K562 (cell line): Measurements from ENCODE around the gene GALNT16. TPM values are rescaled to one million over a fixed set of nuclear protein-coding genes. Genes with fewer than 3 reads are reported as not detected.

Experiments
- BRF1 ChIP-seq: IDR thresholded peaks from 3 replicates; pipeline ENCODE4 v1.6.1; 2011; ENCODE audit warnings: borderline replicate concordance, mild to moderate bottlenecking; ENCODE audit not compliant: insufficient read length; ENCODE audit errors: extremely low read depth
- C11orf30 ChIP-seq: fragments of 450-650 bp; IDR thresholded peaks from 2 replicates; pipeline ENCODE4 v1.6.1; 2016; ENCODE audit warnings: low read depth, mild to moderate bottlenecking
- CC2D1A ChIP-seq: fragments of 450-650 bp; IDR thresholded peaks from 2 replicates; pipeline ENCODE4 v1.6.1; 2017; ENCODE audit warnings: mild to moderate bottlenecking
- FOXP1 ChIP-seq: sonication (generic); formaldehyde crosslinking; IDR thresholded peaks from 2 replicates; pipeline ENCODE4 v1.8.0; 2022; ENCODE audit warnings: mild to moderate bottlenecking, missing genetic modification reagents
- GATAD2A ChIP-seq: fragments of 450-650 bp; IDR thresholded peaks from 2 replicates; pipeline ENCODE4 v1.6.1; 2017
- HNRNPUL1 ChIP-seq: fragments of 200-400 bp; formaldehyde crosslinking; IDR thresholded peaks from 2 replicates; pipeline ENCODE4 v1.6.1; 2017; ENCODE audit warnings: low read length
- JUND ChIP-seq, 2 experiments: IDR thresholded peaks; 2 replicates in 1 of 2; 3 replicates in 1 of 2; pipeline ENCODE4 v1.6.1; 2011; ENCODE audit warnings: borderline replicate concordance in 2 of 2, low read depth in 2 of 2, low read length in 2 of 2, improper control_type of control experiment in 1 of 2, missing biosample characterization in 1 of 2, missing genetic modification characterization in 1 of 2, missing genetic modification reagents in 1 of 2
- NCOA1 ChIP-seq: fragments of 450-650 bp; IDR thresholded peaks from 2 replicates; pipeline ENCODE4 v1.6.1; 2016; ENCODE audit warnings: low read depth
- NFXL1 ChIP-seq: fragments of 450-650 bp; formaldehyde crosslinking; IDR thresholded peaks from 2 replicates; pipeline ENCODE4 v1.4.0; 2021; ENCODE audit warnings: mild to moderate bottlenecking
- PHF20 ChIP-seq: fragments of 450-650 bp; IDR thresholded peaks from 2 replicates; pipeline ENCODE4 v1.6.1; 2018; ENCODE audit not compliant: partially characterized antibody
- SAP30 ChIP-seq: fragments of 200-600 bp; sonication (generic); IDR thresholded peaks from 2 replicates; pipeline ENCODE4 v1.6.1; 2012; ENCODE audit warnings: borderline replicate concordance, low read depth, mild to moderate bottlenecking, moderate library complexity, low read length, control low read depth, inconsistent platforms; ENCODE audit not compliant: insufficient read depth, poor library complexity, severe bottlenecking
- TCFL5 ChIP-seq: fragments of 250-450 bp; sonication (Bioruptor Pico); conservative IDR thresholded peaks from 2 replicates; pipeline ENCODE4 v1.6.1; 2021; ENCODE audit warnings: mild to moderate bottlenecking, moderate library complexity, matching md5 sums
- ZBTB17 ChIP-seq: fragments of 450-650 bp; formaldehyde crosslinking; IDR thresholded peaks from 2 replicates; pipeline ENCODE4 v1.4.0; 2020; ENCODE audit warnings: mild to moderate bottlenecking
- ZNF12 ChIP-seq: sonication (generic); formaldehyde crosslinking; IDR thresholded peaks from 2 replicates; pipeline ENCODE4 v1.4.0; 2020; ENCODE audit warnings: mild to moderate bottlenecking, missing genetic modification reagents
- ZNF124 ChIP-seq: sonication (generic); formaldehyde crosslinking; IDR thresholded peaks from 2 replicates; pipeline ENCODE4 v1.8.1; 2022; ENCODE audit warnings: missing genetic modification reagents
- polyA plus RNA-seq, 8 experiments: library from polyadenylated mRNA; depleted of rRNA in 4 of 8; stranded (reverse) in 5 of 8; unstranded in 3 of 8; fragments of >200 nt; fragmentation: Nextera tagmentation in 2 of 8; fragmentation: Illumina TruSeq in 1 of 8; extraction: Ambion mirVana in 2 of 8; extraction: Trizol in 1 of 8; gene quantifications; 2 replicates each; pipeline versions ENCODE4 v1.2.1 to v1.2.3, GENCODE V29; 2011 to 2014; ENCODE audit warnings: inconsistent platforms in 1 of 8, missing spikeins in 1 of 8
- total RNA-seq, 7 experiments: library from RNA; depleted of rRNA in 6 of 7; stranded (reverse); fragments of >200 nt in 6 of 7; fragmentation: Illumina TruSeq in 2 of 7; extraction: Trizol in 2 of 7; gene quantifications; 2 replicates each; pipeline versions ENCODE4 v1.2.1 to v1.2.3, GENCODE V29; 2011 to 2021; ENCODE audit warnings: low replicate concordance in 1 of 7
- TF ChIP-seq, protein P1 (sequence below), 2 experiments: IDR thresholded peaks; 2 replicates each; pipeline ENCODE4 v1.6.1; 2011; ENCODE audit warnings: borderline replicate concordance in 1 of 2, control low read depth in 1 of 2, low read depth in 1 of 2, low read length in 1 of 2, mild to moderate bottlenecking in 1 of 2, mixed read lengths in 1 of 2, moderate library complexity in 1 of 2; ENCODE audit not compliant: insufficient read depth in 1 of 2, insufficient read length in 1 of 2, poor library complexity in 1 of 2, severe bottlenecking in 1 of 2; ENCODE audit errors: extremely low read depth in 1 of 2
- TF ChIP-seq, protein P2 (sequence below): fragments of 450-650 bp; IDR thresholded peaks from 2 replicates; pipeline ENCODE4 v1.6.1; 2016; ENCODE audit warnings: antibody characterized with exemption
- TF ChIP-seq, protein P3 (sequence below): sonication (generic); formaldehyde crosslinking; IDR thresholded peaks from 2 replicates; pipeline ENCODE4 v1.8.0; 2022; ENCODE audit warnings: mild to moderate bottlenecking, low read depth, missing genetic modification reagents
- TF ChIP-seq, protein P4 (sequence below): sonication (generic); formaldehyde crosslinking; IDR thresholded peaks from 2 replicates; pipeline ENCODE4 v1.4.0; 2020; ENCODE audit warnings: mild to moderate bottlenecking, missing genetic modification reagents
- TF ChIP-seq, protein P5 (sequence below): sonication (generic); formaldehyde crosslinking; IDR thresholded peaks from 2 replicates; pipeline ENCODE4 v1.8.1; 2022; ENCODE audit warnings: missing genetic modification reagents

GALNT16 gene
- total and polyA plus RNA-seq, 9 of the 15 experiments (the other 6 are each of a cell fraction or from before 2014, with no cell fraction given) = not detected

DNA sequence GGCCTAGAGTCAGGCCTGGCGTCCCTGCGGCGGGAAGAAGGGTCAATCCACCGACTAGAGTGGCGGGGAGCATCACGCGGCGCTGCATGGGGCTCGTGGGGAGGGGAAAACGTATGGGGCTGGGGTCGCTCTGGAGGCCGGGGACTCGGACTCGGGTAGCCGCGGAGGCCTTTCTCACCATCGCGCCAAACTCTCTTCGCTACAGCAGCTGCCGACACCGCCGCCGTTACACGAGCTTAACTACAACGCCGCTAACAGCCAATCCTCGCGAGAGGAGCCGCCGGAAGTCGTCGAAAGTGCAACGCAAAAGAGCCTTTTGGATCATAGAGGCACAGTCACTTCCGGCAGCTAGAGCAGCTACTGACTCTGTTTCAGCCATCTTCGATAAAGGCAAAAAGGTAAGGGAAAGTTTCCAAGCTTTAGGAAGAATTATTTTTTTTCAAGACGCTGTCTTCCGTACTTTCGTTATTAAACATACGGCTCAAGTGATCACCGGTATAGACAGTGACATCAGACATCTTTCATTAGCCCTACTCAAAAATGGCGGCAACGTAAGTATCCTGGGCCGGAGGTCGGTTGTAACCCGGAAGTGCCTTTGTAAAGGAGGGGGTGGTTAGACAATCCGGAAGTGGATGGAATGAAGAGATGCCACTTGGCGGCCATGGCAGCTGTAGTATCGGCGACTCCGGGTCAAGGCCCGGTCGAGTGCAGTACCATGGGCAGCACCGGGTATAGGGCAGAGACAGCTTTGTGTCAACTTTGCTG, 138.3 kb downstream of the GALNT16 start, which contains the start of the genes ERH and SLC39A9 (continued):
- TF ChIP-seq, protein P1, sequence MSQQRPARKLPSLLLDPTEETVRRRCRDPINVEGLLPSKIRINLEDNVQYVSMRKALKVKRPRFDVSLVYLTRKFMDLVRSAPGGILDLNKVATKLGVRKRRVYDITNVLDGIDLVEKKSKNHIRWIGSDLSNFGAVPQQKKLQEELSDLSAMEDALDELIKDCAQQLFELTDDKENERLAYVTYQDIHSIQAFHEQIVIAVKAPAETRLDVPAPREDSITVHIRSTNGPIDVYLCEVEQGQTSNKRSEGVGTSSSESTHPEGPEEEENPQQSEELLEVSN (IDR thresholded peaks at IDR 0.05; ENCODE audit: borderline replicate concordance in 1 of 2, extremely low read depth in 1 of 2, insufficient read depth in 1 of 2, insufficient read length in 1 of 2, low read depth in 1 of 2, low read length in 1 of 2, poor library complexity in 1 of 2, severe bottlenecking in 1 of 2) = peak in 1 of 2 experiments; percentile 25
- no peak; the same call in 1 of the 2 replicates for TF ChIP-seq ZBTB17
- TF ChIP-seq, protein P2, sequence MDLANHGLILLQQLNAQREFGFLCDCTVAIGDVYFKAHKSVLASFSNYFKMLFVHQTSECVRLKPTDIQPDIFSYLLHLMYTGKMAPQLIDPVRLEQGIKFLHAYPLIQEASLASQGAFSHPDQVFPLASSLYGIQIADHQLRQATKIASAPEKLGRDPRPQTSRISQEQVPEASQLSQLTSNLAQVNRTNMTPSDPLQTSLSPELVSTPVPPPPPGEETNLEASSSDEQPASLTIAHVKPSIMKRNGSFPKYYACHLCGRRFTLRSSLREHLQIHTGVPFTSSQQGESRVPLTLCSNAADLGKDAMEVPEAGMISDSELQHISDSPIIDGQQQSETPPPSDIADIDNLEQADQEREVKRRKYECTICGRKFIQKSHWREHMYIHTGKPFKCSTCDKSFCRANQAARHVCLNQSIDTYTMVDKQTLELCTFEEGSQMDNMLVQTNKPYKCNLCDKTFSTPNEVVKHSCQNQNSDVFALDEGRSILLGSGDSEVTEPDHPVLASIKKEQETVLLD = no peak
- TF ChIP-seq, protein P3, sequence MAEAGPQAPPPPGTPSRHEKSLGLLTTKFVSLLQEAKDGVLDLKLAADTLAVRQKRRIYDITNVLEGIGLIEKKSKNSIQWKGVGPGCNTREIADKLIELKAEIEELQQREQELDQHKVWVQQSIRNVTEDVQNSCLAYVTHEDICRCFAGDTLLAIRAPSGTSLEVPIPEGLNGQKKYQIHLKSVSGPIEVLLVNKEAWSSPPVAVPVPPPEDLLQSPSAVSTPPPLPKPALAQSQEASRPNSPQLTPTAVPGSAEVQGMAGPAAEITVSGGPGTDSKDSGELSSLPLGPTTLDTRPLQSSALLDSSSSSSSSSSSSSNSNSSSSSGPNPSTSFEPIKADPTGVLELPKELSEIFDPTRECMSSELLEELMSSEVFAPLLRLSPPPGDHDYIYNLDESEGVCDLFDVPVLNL (CRISPR knock-in tag) = no peak
- no peak for TF ChIP-seq NFXL1 (CRISPR knock-in tag)
- TF ChIP-seq FOXP1 (CRISPR knock-in tag) = no peak
- TF ChIP-seq JUND (IDR thresholded peaks at IDR 0.05; ENCODE audit: borderline replicate concordance, low read depth, low read length) = no peak; the same call in 1 of the 2 replicates
- peak; percentile 29; the same call in 1 of the 3 replicates for TF ChIP-seq JUND (tag; IDR thresholded peaks at IDR 0.05; ENCODE audit: borderline replicate concordance, low read depth, low read length)
- TF ChIP-seq ZNF12 (CRISPR knock-in tag) = no peak
- no peak for TF ChIP-seq ZNF124
- TF ChIP-seq SAP30 = peak; percentile 9
- no peak for TF ChIP-seq GATAD2A
- TF ChIP-seq CC2D1A = no peak
- TF ChIP-seq, protein P4, sequence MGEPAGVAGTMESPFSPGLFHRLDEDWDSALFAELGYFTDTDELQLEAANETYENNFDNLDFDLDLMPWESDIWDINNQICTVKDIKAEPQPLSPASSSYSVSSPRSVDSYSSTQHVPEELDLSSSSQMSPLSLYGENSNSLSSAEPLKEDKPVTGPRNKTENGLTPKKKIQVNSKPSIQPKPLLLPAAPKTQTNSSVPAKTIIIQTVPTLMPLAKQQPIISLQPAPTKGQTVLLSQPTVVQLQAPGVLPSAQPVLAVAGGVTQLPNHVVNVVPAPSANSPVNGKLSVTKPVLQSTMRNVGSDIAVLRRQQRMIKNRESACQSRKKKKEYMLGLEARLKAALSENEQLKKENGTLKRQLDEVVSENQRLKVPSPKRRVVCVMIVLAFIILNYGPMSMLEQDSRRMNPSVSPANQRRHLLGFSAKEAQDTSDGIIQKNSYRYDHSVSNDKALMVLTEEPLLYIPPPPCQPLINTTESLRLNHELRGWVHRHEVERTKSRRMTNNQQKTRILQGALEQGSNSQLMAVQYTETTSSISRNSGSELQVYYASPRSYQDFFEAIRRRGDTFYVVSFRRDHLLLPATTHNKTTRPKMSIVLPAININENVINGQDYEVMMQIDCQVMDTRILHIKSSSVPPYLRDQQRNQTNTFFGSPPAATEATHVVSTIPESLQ = no peak
- peak; percentile 90; the same call in 1 of the 2 replicates for TF ChIP-seq NCOA1
- TF ChIP-seq, protein P5, sequence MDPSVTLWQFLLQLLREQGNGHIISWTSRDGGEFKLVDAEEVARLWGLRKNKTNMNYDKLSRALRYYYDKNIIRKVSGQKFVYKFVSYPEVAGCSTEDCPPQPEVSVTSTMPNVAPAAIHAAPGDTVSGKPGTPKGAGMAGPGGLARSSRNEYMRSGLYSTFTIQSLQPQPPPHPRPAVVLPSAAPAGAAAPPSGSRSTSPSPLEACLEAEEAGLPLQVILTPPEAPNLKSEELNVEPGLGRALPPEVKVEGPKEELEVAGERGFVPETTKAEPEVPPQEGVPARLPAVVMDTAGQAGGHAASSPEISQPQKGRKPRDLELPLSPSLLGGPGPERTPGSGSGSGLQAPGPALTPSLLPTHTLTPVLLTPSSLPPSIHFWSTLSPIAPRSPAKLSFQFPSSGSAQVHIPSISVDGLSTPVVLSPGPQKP (CRISPR knock-in tag) = no peak
- TF ChIP-seq PHF20 = peak; percentile 82
- TF ChIP-seq TCFL5 (CRISPR knock-in tag) = no peak
- no peak for TF ChIP-seq HNRNPUL1
- TF ChIP-seq BRF1 = no peak
- TF ChIP-seq C11orf30 = peak; percentile 86
